A549 (cell line): ENCODE measurements around the gene PLA2G5.

ENCODE experiments used
- BHLHE40 ChIP-seq: IDR thresholded peaks from 2 replicates; pipeline ENCODE4 v1.6.1; 2012; ENCODE audit warnings: low read depth, low read length, inconsistent platforms
- CBX8 ChIP-seq: fragments of 200-600 bp; sonication (generic); IDR thresholded peaks from 2 replicates; pipeline ENCODE4 v1.6.1; 2016
- HDAC2 ChIP-seq: fragments of 200-600 bp; sonication (generic); IDR thresholded peaks from 2 replicates; pipeline ENCODE4 v1.6.1; 2016
- JUN ChIP-seq, 2 experiments: fragments of >200 bp; sonication (Bioruptor Twin); formaldehyde crosslinking; IDR thresholded peaks; 2 replicates in 1 of 2; 3 replicates in 1 of 2; pipeline ENCODE4 v1.6.1; 2016 to 2017
- JUNB ChIP-seq: fragments of >200 bp; sonication (Bioruptor Twin); formaldehyde crosslinking; IDR thresholded peaks from 2 replicates; pipeline ENCODE4 v1.6.1; 2016
- MAZ ChIP-seq: fragments of 150-350 bp; IDR thresholded peaks from 2 replicates; pipeline ENCODE4 v1.6.1; 2014; ENCODE audit warnings: antibody characterized with exemption, low read depth, low read length, borderline replicate concordance
- POLR2AphosphoS2 ChIP-seq: conservative IDR thresholded peaks from 2 replicates; pipeline ENCODE4 v1.6.1; 2012; ENCODE audit warnings: low read length, improper control_type of control experiment, inconsistent platforms
- RAD21 ChIP-seq, 2 experiments: fragments of >200 bp in 1 of 2; sonication (Bioruptor Twin) in 1 of 2; formaldehyde crosslinking in 1 of 2; IDR thresholded peaks in 1 of 2; conservative IDR thresholded peaks in 1 of 2; 2 replicates in 1 of 2; 3 replicates in 1 of 2; pipeline ENCODE4 v1.6.1; 2012 to 2018; ENCODE audit warnings: inconsistent platforms in 1 of 2
- RFX5 ChIP-seq: fragments of 450-650 bp; IDR thresholded peaks from 2 replicates; pipeline ENCODE4 v1.7.1; 2014; ENCODE audit warnings: antibody characterized with exemption, mild to moderate bottlenecking, moderate library complexity
- TF ChIP-seq, protein P1 (sequence below): fragments of >200 bp; sonication (Bioruptor Twin); formaldehyde crosslinking; IDR thresholded peaks from 3 replicates; pipeline ENCODE4 v1.5.1; 2016
- TF ChIP-seq, protein P2 (sequence below): IDR thresholded peaks from 2 replicates; pipeline ENCODE4 v1.6.1; 2012
- TF ChIP-seq, protein P3 (sequence below): IDR thresholded peaks from 2 replicates; pipeline ENCODE4 v1.6.1; 2012; ENCODE audit warnings: low read depth, borderline replicate concordance
- TF ChIP-seq, protein P4 (sequence below): fragments of 200-600 bp; sonication (generic); IDR thresholded peaks from 2 replicates; pipeline ENCODE4 v1.6.1; 2016; ENCODE audit warnings: antibody characterized with exemption, mild to moderate bottlenecking, moderate library complexity
- TF ChIP-seq, protein P5 (sequence below): fragments of >200 bp; sonication (Bioruptor Twin); formaldehyde crosslinking; IDR thresholded peaks from 2 replicates; pipeline ENCODE4 v1.6.1; 2016

DNA sequence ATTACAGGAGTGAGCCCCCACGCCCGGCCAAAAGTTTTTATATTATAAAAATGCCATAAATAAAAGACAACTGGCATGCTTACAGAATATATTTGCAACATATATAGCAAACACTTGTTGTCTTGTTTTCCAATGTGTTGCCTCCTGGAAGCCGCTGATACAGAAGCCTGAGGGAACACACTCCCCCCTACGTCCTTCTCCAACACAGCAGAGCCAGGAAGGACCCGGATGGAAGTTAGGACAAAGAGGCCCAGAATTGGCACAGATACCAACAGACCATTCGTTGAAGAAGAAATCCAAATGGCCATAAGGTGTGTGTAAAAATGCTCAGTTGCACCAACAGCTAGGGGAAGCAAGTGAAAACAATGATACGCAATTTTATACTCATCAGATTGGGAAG is 1.3 kb upstream of the PLA2G5 start:
- TF ChIP-seq, protein P1, sequence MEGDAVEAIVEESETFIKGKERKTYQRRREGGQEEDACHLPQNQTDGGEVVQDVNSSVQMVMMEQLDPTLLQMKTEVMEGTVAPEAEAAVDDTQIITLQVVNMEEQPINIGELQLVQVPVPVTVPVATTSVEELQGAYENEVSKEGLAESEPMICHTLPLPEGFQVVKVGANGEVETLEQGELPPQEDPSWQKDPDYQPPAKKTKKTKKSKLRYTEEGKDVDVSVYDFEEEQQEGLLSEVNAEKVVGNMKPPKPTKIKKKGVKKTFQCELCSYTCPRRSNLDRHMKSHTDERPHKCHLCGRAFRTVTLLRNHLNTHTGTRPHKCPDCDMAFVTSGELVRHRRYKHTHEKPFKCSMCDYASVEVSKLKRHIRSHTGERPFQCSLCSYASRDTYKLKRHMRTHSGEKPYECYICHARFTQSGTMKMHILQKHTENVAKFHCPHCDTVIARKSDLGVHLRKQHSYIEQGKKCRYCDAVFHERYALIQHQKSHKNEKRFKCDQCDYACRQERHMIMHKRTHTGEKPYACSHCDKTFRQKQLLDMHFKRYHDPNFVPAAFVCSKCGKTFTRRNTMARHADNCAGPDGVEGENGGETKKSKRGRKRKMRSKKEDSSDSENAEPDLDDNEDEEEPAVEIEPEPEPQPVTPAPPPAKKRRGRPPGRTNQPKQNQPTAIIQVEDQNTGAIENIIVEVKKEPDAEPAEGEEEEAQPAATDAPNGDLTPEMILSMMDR, result no peak
- TF ChIP-seq JUNB (no peak), RAD21 (conservative IDR thresholded peaks at IDR 0.05 in 1 of 2, IDR thresholded peaks at IDR 0.05 in 1 of 2) (no peak), RFX5 (no peak), POLR2AphosphoS2 (no peak), CBX8 (no peak), MAZ (no peak), HDAC2 (no peak), JUN (IDR thresholded peaks at IDR 0.05) (no peak), BHLHE40 (no peak)
- TF ChIP-seq, protein P2, sequence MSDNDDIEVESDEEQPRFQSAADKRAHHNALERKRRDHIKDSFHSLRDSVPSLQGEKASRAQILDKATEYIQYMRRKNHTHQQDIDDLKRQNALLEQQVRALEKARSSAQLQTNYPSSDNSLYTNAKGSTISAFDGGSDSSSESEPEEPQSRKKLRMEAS, result no peak
- TF ChIP-seq, protein P3, sequence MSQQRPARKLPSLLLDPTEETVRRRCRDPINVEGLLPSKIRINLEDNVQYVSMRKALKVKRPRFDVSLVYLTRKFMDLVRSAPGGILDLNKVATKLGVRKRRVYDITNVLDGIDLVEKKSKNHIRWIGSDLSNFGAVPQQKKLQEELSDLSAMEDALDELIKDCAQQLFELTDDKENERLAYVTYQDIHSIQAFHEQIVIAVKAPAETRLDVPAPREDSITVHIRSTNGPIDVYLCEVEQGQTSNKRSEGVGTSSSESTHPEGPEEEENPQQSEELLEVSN, result no peak
- TF ChIP-seq, protein P4, sequence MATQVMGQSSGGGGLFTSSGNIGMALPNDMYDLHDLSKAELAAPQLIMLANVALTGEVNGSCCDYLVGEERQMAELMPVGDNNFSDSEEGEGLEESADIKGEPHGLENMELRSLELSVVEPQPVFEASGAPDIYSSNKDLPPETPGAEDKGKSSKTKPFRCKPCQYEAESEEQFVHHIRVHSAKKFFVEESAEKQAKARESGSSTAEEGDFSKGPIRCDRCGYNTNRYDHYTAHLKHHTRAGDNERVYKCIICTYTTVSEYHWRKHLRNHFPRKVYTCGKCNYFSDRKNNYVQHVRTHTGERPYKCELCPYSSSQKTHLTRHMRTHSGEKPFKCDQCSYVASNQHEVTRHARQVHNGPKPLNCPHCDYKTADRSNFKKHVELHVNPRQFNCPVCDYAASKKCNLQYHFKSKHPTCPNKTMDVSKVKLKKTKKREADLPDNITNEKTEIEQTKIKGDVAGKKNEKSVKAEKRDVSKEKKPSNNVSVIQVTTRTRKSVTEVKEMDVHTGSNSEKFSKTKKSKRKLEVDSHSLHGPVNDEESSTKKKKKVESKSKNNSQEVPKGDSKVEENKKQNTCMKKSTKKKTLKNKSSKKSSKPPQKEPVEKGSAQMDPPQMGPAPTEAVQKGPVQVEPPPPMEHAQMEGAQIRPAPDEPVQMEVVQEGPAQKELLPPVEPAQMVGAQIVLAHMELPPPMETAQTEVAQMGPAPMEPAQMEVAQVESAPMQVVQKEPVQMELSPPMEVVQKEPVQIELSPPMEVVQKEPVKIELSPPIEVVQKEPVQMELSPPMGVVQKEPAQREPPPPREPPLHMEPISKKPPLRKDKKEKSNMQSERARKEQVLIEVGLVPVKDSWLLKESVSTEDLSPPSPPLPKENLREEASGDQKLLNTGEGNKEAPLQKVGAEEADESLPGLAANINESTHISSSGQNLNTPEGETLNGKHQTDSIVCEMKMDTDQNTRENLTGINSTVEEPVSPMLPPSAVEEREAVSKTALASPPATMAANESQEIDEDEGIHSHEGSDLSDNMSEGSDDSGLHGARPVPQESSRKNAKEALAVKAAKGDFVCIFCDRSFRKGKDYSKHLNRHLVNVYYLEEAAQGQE, result no peak
- TF ChIP-seq, protein P5, sequence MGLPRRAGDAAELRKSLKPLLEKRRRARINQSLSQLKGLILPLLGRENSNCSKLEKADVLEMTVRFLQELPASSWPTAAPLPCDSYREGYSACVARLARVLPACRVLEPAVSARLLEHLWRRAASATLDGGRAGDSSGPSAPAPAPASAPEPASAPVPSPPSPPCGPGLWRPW, result no peak
